Keratinocyte (primary cell): Measurements from ENCODE around the gene CACNA1B. TPM values are rescaled to one million over a fixed set of nuclear protein-coding genes. Genes with fewer than 3 reads are reported as not detected.

Source experiments
- DNase-seq: peaks from one replicate; pipeline ENCODE4 v3.0.0-alpha.2; 2011; ENCODE audit warnings: low read depth, missing footprints, low spot score
- FAIRE-seq: peaks from 2 replicates; lab custom pipeline; 2011; peaks lifted over from hg19 to GRCh38; lab: Jason Lieb, UNC
- H2AFZ ChIP-seq: 2 replicates; pipeline ENCODE4 v1.6.0; 2012; ENCODE audit warnings: low read length, control low read depth, inconsistent platforms; ENCODE audit not compliant: control insufficient read depth
- H3K27ac ChIP-seq: 2 replicates; pipeline ENCODE4 v1.5.1; 2011; ENCODE audit warnings: low read length; ENCODE audit not compliant: control insufficient read depth, insufficient read depth
- H3K27me3 ChIP-seq: 3 replicates; pipeline ENCODE4 v1.6.0; 2011; ENCODE audit warnings: low read length; ENCODE audit not compliant: control insufficient read depth, insufficient read depth; ENCODE audit errors: extremely low read depth
- H3K36me3 ChIP-seq, 2 experiments: 2 replicates in 1 of 2; 3 replicates in 1 of 2; pipeline ENCODE4 v1.5.1; 2011; ENCODE audit warnings: low read length in 2 of 2, mild to moderate bottlenecking in 1 of 2; ENCODE audit not compliant: control insufficient read depth in 2 of 2, insufficient read depth in 2 of 2; ENCODE audit errors: extremely low read depth in 1 of 2
- H3K4me1 ChIP-seq: 3 replicates; pipeline ENCODE4 v1.5.1; 2011; ENCODE audit warnings: low read length; ENCODE audit not compliant: control insufficient read depth, insufficient read depth; ENCODE audit errors: extremely low read depth
- H3K4me2 ChIP-seq: 3 replicates; pipeline ENCODE4 v1.6.0; 2011; ENCODE audit warnings: low read depth, low read length; ENCODE audit not compliant: control insufficient read depth, insufficient read depth; ENCODE audit errors: extremely low read depth
- H3K4me3 ChIP-seq, 3 experiments: fragments of 200-600 bp in 1 of 3; sonication (generic) in 1 of 3; 2 replicates in 2 of 3; 3 replicates in 1 of 3; pipeline ENCODE4 v1.5.1; 2011 to 2016; ENCODE audit warnings: low read length in 3 of 3, mild to moderate bottlenecking in 3 of 3, control low read depth in 2 of 3, inconsistent platforms in 1 of 3, low read depth in 1 of 3, mixed read lengths in 1 of 3, mixed run types in 1 of 3, moderate library complexity in 1 of 3; ENCODE audit not compliant: control insufficient read depth in 2 of 3, insufficient read depth in 2 of 3; ENCODE audit errors: extremely low read depth in 1 of 3
- H3K79me2 ChIP-seq: 2 replicates; pipeline ENCODE4 v1.6.0; 2012; ENCODE audit warnings: low read length; ENCODE audit not compliant: control insufficient read depth, insufficient read depth
- H3K9ac ChIP-seq: 3 replicates; pipeline ENCODE4 v1.6.0; 2011; ENCODE audit warnings: low read length; ENCODE audit not compliant: control insufficient read depth, insufficient read depth; ENCODE audit errors: extremely low read depth
- H3K9me1 ChIP-seq: 3 replicates; pipeline ENCODE4 v1.6.0; 2011; ENCODE audit warnings: low read length; ENCODE audit not compliant: control insufficient read depth, insufficient read depth; ENCODE audit errors: extremely low read depth
- H3K9me3 ChIP-seq: 2 replicates; pipeline ENCODE4 v1.5.1; 2012; ENCODE audit warnings: low read depth, low read length; ENCODE audit not compliant: control insufficient read depth
- H4K20me1 ChIP-seq: 3 replicates; pipeline ENCODE4 v1.6.0; 2011; ENCODE audit warnings: low read length; ENCODE audit not compliant: control insufficient read depth, insufficient read depth; ENCODE audit errors: extremely low read depth
- CTCF ChIP-seq, 3 experiments: IDR thresholded peaks in 1 of 3; conservative IDR thresholded peaks in 1 of 3; optimal IDR thresholded peaks in 1 of 3; 2 replicates in 2 of 3; 3 replicates in 1 of 3; pipeline versions ENCODE3 to v1.5.1; 2011; ENCODE audit warnings: low read length in 3 of 3, mild to moderate bottlenecking in 3 of 3, moderate library complexity in 2 of 3, control low read depth in 1 of 3, inconsistent platforms in 1 of 3; ENCODE audit not compliant: insufficient read depth in 2 of 3; ENCODE audit errors: extremely low read depth in 1 of 3
- EZH2 ChIP-seq: IDR thresholded peaks from one replicate; pipeline ENCODE4 v1.6.1; 2012; ENCODE audit warnings: inconsistent platforms, mild to moderate bottlenecking, low read length, moderate library complexity
- dilution Hi-C: fragments of 300-500 bp; cut with MboI; formaldehyde crosslinking; loops from one replicate; pipeline ENCODE4 v1.7.0; 2020; ENCODE audit warnings: low sequenced_read_pairs; ENCODE audit not compliant: extremely low pct_ligation_motif_present
- polyA plus RNA-seq, 5 experiments: library from polyadenylated mRNA; depleted of rRNA in 3 of 5; stranded (reverse) in 3 of 5; stranded (forward) in 1 of 5; unstranded in 1 of 5; fragments of >200 nt; gene quantifications; 1 replicate in 1 of 5; 2 replicates in 3 of 5; 3 replicates in 1 of 5; pipeline versions ENCODE4 v1.2.1 to v1.2.3, GENCODE V29; 2011 to 2012; ENCODE audit warnings: missing spikeins in 2 of 5, low read depth in 1 of 5, low replicate concordance in 1 of 5

The CACNA1B gene
- polyA plus RNA-seq, 1 donor (not counting 4 experiments of a cell fraction or from before 2014, with no cell fraction given) = 0.01 TPM

DNA sequence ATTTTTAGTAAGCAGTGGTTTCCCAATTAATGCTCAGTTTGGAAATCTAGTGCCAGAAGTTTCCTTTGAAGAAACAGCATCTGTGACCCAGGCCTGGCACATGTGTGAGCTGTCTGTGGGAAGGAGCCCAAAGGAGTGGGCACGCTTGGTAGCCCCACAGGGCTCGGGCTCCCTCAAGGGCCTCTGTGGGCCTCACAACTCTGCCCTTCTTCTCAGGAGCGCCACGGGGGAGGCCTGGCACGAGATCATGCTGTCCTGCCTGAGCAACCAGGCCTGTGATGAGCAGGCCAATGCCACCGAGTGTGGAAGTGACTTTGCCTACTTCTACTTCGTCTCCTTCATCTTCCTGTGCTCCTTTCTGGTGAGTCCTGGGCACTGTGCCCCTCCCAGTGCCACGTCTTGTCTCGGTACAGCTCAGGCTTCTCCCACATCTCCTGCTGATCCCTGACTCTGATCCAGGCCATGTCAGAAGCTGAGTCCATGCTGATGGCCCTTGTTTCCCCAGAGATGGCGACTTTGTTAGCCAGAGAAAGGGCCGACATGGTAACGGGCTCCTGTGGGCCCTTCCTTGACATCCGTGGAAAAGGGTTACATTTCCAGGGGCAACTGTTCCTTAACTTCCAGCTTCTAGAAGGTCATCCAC is 200.4 kb downstream of the CACNA1B start:
- Histone ChIP-seq H3K79me2 (no peaks in the 10 kb centered on the region), H4K20me1 (no peaks in the 10 kb centered on the region), H3K4me1 (no peaks in the 10 kb centered on the region), H3K27ac (no peak overlapping the region), H3K9me3 (peaks cover 2% of the 10 kb centered on the region), H3K36me3 (no peaks in the 10 kb centered on the region), H3K9me1 (no peaks in the 10 kb centered on the region), H3K27me3 (no peaks in the 10 kb centered on the region), H3K4me3 (no peak overlapping the region), H3K4me2 (no peak overlapping the region), H2AFZ (no peak overlapping the region), H3K9ac (no peak overlapping the region)
- dilution Hi-C loops = no loop called here
- TF ChIP-seq CTCF (optimal IDR thresholded peaks at IDR 0.05 in 1 of 3, IDR thresholded peaks at IDR 0.05 in 1 of 3, conservative IDR thresholded peaks at IDR 0.05 in 1 of 3; ENCODE audit: extremely low read depth in 1 of 3, insufficient read depth in 2 of 3, low read length in 3 of 3) = no peak
- no peak for TF ChIP-seq EZH2
- DNase-seq (no peak), FAIRE-seq (no peak)

GRCh38 chr9:138078846-138079245 is 201.3 kb downstream of the CACNA1B start:
- H3K4me1 ChIP-seq = no peaks in the 10 kb centered on the region
- dilution Hi-C loops = no loop called here
- DNase-seq = no peak

More at GRCh38 chr9:138078846-138079245, 201.3 kb downstream of the CACNA1B start:
- H3K4me2 ChIP-seq = no peak overlapping the region
- no peak overlapping the region for H3K4me3 ChIP-seq
- H3K27me3 ChIP-seq = no peaks in the 10 kb centered on the region
- no peaks in the 10 kb centered on the region for H3K9me1 ChIP-seq
- H3K9me3 ChIP-seq = peaks cover 2% of the 10 kb centered on the region
- no peak overlapping the region for H3K9ac ChIP-seq
- no peaks in the 10 kb centered on the region for H3K79me2 ChIP-seq
- no peaks in the 10 kb centered on the region for H4K20me1 ChIP-seq
- no peaks in the 10 kb centered on the region for H3K36me3 ChIP-seq
- no peak overlapping the region for H2AFZ ChIP-seq
- TF ChIP-seq EZH2 (no peak), CTCF (optimal IDR thresholded peaks at IDR 0.05 in 1 of 3, IDR thresholded peaks at IDR 0.05 in 1 of 3, conservative IDR thresholded peaks at IDR 0.05 in 1 of 3; ENCODE audit: extremely low read depth in 1 of 3, insufficient read depth in 2 of 3, low read length in 3 of 3) (no peak)
- H3K27ac ChIP-seq = no peak overlapping the region
- no peak for FAIRE-seq
